Measurements from ENCODE around the gene RNASE4. TPM values are rescaled to one million over a fixed set of nuclear protein-coding genes. Genes with fewer than 3 reads are reported as not detected.

Gene RNASE4
- total RNA-seq, 2 experiments from 2014 or later, result 0.11 to 0.38 TPM

- Histone ChIP-seq H3K4me3 (ENCODE audit: low read length) (no peak overlapping the region), H3K4me1 (ENCODE audit: insufficient read depth, low read length) (no peaks in the 10 kb centered on the region), H3K9me3 (ENCODE audit: control insufficient read depth in 1 of 2, insufficient read depth in 1 of 2, low read length in 2 of 2) (no peaks in the 10 kb centered on the region), H3K27me3 (ENCODE audit: control insufficient read depth in 1 of 2, insufficient read depth in 2 of 2, low read length in 2 of 2) (peaks cover 0 to 10% of the 10 kb centered on the region in 2 experiments), H3K27ac (ENCODE audit: low read depth in 1 of 2, low read length in 2 of 2) (no peak overlapping the region), H3K36me3 (ENCODE audit: insufficient read depth, low read length) (no peaks in the 10 kb centered on the region)
- Mint-ChIP-seq H3K36me3 (ENCODE audit: low read depth) (no peaks in the 10 kb centered on the region), H3K4me1 (ENCODE audit: low read depth) (no peaks in the 10 kb centered on the region), H3K27me3 (peaks cover 50% of the 10 kb centered on the region), H3K27ac (no peak overlapping the region), H3K9me3 (no peaks in the 10 kb centered on the region), H3K4me3 (no peak overlapping the region)
- POLR2A ChIA-PET, result no interaction called here
- intact Hi-C loops (cut with DNase I, micrococcal nuclease), result no loop called here
- ATAC-seq (ENCODE audit: poor library complexity), result no peak
- no peak for DNase-seq
- CTCF ChIA-PET, result no interaction called here
- no peak for TF ChIP-seq CTCF (IDR thresholded peaks at IDR 0.05)
Observed at GRCh38 chr14:20644520-20644919, 39.8 kb upstream of the RNASE4 start.

GRCh38 chr14:20645481-20645880, 38.9 kb upstream of the RNASE4 start:
- ChIA-PET POLR2A (no interaction called here), CTCF (interaction anchor here (0.7 kb wide), 1 partner anchor 124 kb away, joined by 3 read pairs; no protein-coding TSS in a partner anchor)
- Mint-ChIP-seq H3K9me3 (no peaks in the 10 kb centered on the region), H3K27ac (no peak overlapping the region), H3K36me3 (ENCODE audit: low read depth) (no peaks in the 10 kb centered on the region), H3K4me3 (no peak overlapping the region), H3K27me3 (peaks cover 50% of the 10 kb centered on the region), H3K4me1 (ENCODE audit: low read depth) (no peaks in the 10 kb centered on the region)
- Histone ChIP-seq H3K4me1 (ENCODE audit: insufficient read depth, low read length) (no peaks in the 10 kb centered on the region), H3K27me3 (ENCODE audit: control insufficient read depth in 1 of 2, insufficient read depth in 2 of 2, low read length in 2 of 2) (peaks cover 0 to 14% of the 10 kb centered on the region in 2 experiments), H3K9me3 (ENCODE audit: control insufficient read depth in 1 of 2, insufficient read depth in 1 of 2, low read length in 2 of 2) (no peaks in the 10 kb centered on the region), H3K27ac (ENCODE audit: low read depth in 1 of 2, low read length in 2 of 2) (no peak overlapping the region), H3K4me3 (ENCODE audit: low read length) (no peak overlapping the region), H3K36me3 (ENCODE audit: insufficient read depth, low read length) (no peaks in the 10 kb centered on the region)
- DNase-seq, result no peak
- no peak for TF ChIP-seq CTCF (IDR thresholded peaks at IDR 0.05)
- no peak for ATAC-seq (ENCODE audit: poor library complexity)
- intact Hi-C loops (cut with DNase I, micrococcal nuclease), result no loop called here

GRCh38 chr14:20652996-20653975, 31.1 kb upstream of the RNASE4 start:
- no peaks in the 10 kb centered on the region for H3K9me3 Mint-ChIP-seq
- Histone ChIP-seq H3K9me3 (ENCODE audit: control insufficient read depth in 1 of 2, insufficient read depth in 1 of 2, low read length in 2 of 2) (peaks cover 0 to 6% of the 10 kb centered on the region in 2 experiments), H3K36me3 (ENCODE audit: insufficient read depth, low read length) (no peaks in the 10 kb centered on the region), H3K27me3 (ENCODE audit: control insufficient read depth in 1 of 2, insufficient read depth in 2 of 2, low read length in 2 of 2) (peaks cover 36 to 58% of the 10 kb centered on the region in 2 experiments), H3K4me3 (ENCODE audit: low read length) (peak overlapping the region; percentile 3), H3K27ac (ENCODE audit: low read depth in 1 of 2, low read length in 2 of 2) (no peak overlapping the region), H3K4me1 (ENCODE audit: insufficient read depth, low read length) (peaks cover 22% of the 10 kb centered on the region)
- POLR2A ChIA-PET, result interaction anchor here (0.7 to 2.0 kb wide), 4 partner anchors 21 to 198 kb away, joined by 3 to 9 read pairs (median 4); partner anchors contain the start of genes APEX1 and OSGEP
- DNase-seq, result peak in 7 of 14 experiments; percentile 27 to 68 (median 36)
- peak overlapping the region; percentile 5 for H3K27ac Mint-ChIP-seq
- peak; percentile 51 for ATAC-seq (ENCODE audit: poor library complexity)
- H3K36me3 Mint-ChIP-seq (ENCODE audit: low read depth), result no peaks in the 10 kb centered on the region
- CTCF ChIA-PET, result interaction anchor here (1.0 kb wide), 1 partner anchor 38 kb away, joined by 5 read pairs; no protein-coding TSS in a partner anchor
- intact Hi-C loops (cut with DNase I, micrococcal nuclease), result loop anchor here in 1 of 2 experiments (2.0 kb wide), 1 partner anchor 20 kb away; no protein-coding TSS in a partner anchor
- peak overlapping the region; percentile 52 for H3K4me3 Mint-ChIP-seq
- peaks cover 27% of the 10 kb centered on the region for H3K4me1 Mint-ChIP-seq (ENCODE audit: low read depth)
- H3K27me3 Mint-ChIP-seq, result peaks cover 75% of the 10 kb centered on the region
- TF ChIP-seq CTCF (IDR thresholded peaks at IDR 0.05), result no peak

Data from CD4-positive, alpha-beta T cell (primary cell).